ENCODE measurements around the gene S100A10. TPM values are rescaled to one million over a fixed set of nuclear protein-coding genes. Genes with fewer than 3 reads are reported as not detected.

Gene S100A10
- total and polyA plus RNA-seq, 2 experiments from 2014 or later: 408 to 3,367 TPM

- no peak for TF ChIP-seq EZH2phosphoT487 (IDR thresholded peaks at IDR 0.05; ENCODE audit: low read depth, severe bottlenecking, unreplicated experiment)
- TF ChIP-seq, protein P1, sequence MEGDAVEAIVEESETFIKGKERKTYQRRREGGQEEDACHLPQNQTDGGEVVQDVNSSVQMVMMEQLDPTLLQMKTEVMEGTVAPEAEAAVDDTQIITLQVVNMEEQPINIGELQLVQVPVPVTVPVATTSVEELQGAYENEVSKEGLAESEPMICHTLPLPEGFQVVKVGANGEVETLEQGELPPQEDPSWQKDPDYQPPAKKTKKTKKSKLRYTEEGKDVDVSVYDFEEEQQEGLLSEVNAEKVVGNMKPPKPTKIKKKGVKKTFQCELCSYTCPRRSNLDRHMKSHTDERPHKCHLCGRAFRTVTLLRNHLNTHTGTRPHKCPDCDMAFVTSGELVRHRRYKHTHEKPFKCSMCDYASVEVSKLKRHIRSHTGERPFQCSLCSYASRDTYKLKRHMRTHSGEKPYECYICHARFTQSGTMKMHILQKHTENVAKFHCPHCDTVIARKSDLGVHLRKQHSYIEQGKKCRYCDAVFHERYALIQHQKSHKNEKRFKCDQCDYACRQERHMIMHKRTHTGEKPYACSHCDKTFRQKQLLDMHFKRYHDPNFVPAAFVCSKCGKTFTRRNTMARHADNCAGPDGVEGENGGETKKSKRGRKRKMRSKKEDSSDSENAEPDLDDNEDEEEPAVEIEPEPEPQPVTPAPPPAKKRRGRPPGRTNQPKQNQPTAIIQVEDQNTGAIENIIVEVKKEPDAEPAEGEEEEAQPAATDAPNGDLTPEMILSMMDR (IDR thresholded peaks at IDR 0.05; ENCODE audit: poor library complexity): peak; percentile 53
- peaks cover 8% of the 10 kb centered on the region for H3K4me1 ChIP-seq (ENCODE audit: insufficient read depth)
- H3K27me3 ChIP-seq: no peaks in the 10 kb centered on the region
- no peak overlapping the region for H3K27ac ChIP-seq
- no peak overlapping the region for H3K4me2 ChIP-seq
- no peaks in the 10 kb centered on the region for H3K9me2 ChIP-seq (replicated peaks; ENCODE audit: insufficient read depth)
- no peaks in the 10 kb centered on the region for H4K20me1 ChIP-seq (ENCODE audit: insufficient read depth, poor library complexity, severe bottlenecking)
- WGBS (ENCODE audit: low lambda C conversion rate, missing lambda C conversion rate): 17% methylated on average over 3 of the region's 3 CpGs
- H2AFZ ChIP-seq: no peak overlapping the region
- H3K4me3 ChIP-seq: no peak overlapping the region
- H3K36me3 ChIP-seq (replicated peaks; ENCODE audit: insufficient read depth, low read depth): no peaks in the 10 kb centered on the region
- DNase-seq (ENCODE audit: low spot score): peak; percentile 73
- H3K9me3 ChIP-seq (ENCODE audit: low read depth): no peaks in the 10 kb centered on the region
- no peaks in the 10 kb centered on the region for H3K79me2 ChIP-seq
Measured at GRCh38 chr1:152013664-152014237, 20.1 kb upstream of the S100A10 start.

DNA sequence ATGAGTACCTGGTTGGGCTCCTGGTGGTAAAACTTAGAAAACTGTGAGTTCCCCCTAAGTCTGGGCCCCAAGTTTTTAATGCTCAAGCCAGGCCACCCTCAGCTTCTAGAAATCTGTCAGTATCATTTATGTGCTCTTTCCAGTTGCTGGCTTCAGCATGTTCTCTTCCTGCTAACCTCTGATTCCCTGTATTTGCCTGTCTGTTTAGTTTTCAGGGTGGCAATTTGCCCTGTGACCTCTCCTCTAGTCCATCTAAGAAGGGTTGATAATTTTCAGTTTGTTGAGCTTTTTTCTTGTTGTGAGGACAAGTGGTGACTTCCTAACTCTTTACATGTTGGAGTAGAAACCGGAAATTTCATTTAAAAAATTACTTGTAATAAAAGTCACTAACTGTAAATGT, 16.0 kb upstream of the S100A10 start:
- no peaks in the 10 kb centered on the region for H3K9me2 ChIP-seq (replicated peaks; ENCODE audit: insufficient read depth)
- H3K79me2 ChIP-seq: no peaks in the 10 kb centered on the region
- H3K4me2 ChIP-seq: no peak overlapping the region
- 70% methylated on average over 1 of the region's 1 CpG for WGBS (ENCODE audit: low lambda C conversion rate, missing lambda C conversion rate)
- no peak for DNase-seq (ENCODE audit: low spot score)
- no peak overlapping the region for H3K4me3 ChIP-seq
- H3K27ac ChIP-seq: no peak overlapping the region
- no peak for TF ChIP-seq EZH2phosphoT487 (IDR thresholded peaks at IDR 0.05; ENCODE audit: low read depth, severe bottlenecking, unreplicated experiment)
- TF ChIP-seq EZH2 (IDR thresholded peaks at IDR 0.05; ENCODE audit: borderline replicate concordance): no peak
- TF ChIP-seq, protein P1 (IDR thresholded peaks at IDR 0.05; ENCODE audit: poor library complexity): no peak
- no peaks in the 10 kb centered on the region for H3K27me3 ChIP-seq
- no peaks in the 10 kb centered on the region for H3K9me3 ChIP-seq (ENCODE audit: low read depth)
- peaks cover 8% of the 10 kb centered on the region for H3K4me1 ChIP-seq (ENCODE audit: insufficient read depth)
- peak overlapping the region; percentile 37 for H2AFZ ChIP-seq
- H3K36me3 ChIP-seq (replicated peaks; ENCODE audit: insufficient read depth, low read depth): no peaks in the 10 kb centered on the region
- no peaks in the 10 kb centered on the region for H4K20me1 ChIP-seq (ENCODE audit: insufficient read depth, poor library complexity, severe bottlenecking)

- Histone ChIP-seq H3K4me1 (ENCODE audit: insufficient read depth) (peaks cover 10% of the 10 kb centered on the region), H3K36me3 (replicated peaks; ENCODE audit: insufficient read depth, low read depth) (no peaks in the 10 kb centered on the region), H3K79me2 (no peaks in the 10 kb centered on the region), H3K27ac (no peak overlapping the region), H3K27me3 (no peaks in the 10 kb centered on the region), H2AFZ (no peak overlapping the region), H3K4me2 (no peak overlapping the region), H3K9me3 (ENCODE audit: low read depth) (no peaks in the 10 kb centered on the region), H4K20me1 (ENCODE audit: insufficient read depth, poor library complexity, severe bottlenecking) (no peaks in the 10 kb centered on the region), H3K4me3 (no peak overlapping the region), H3K9me2 (replicated peaks; ENCODE audit: insufficient read depth) (no peaks in the 10 kb centered on the region)
- WGBS (ENCODE audit: low lambda C conversion rate, missing lambda C conversion rate): 56% methylated on average over 2 of the region's 2 CpGs
- TF ChIP-seq, protein P1 (IDR thresholded peaks at IDR 0.05; ENCODE audit: poor library complexity): no peak
- TF ChIP-seq EZH2 (IDR thresholded peaks at IDR 0.05; ENCODE audit: borderline replicate concordance): no peak
- TF ChIP-seq EZH2phosphoT487 (IDR thresholded peaks at IDR 0.05; ENCODE audit: low read depth, severe bottlenecking, unreplicated experiment): no peak
- DNase-seq (ENCODE audit: low spot score): no peak
Measured at GRCh38 chr1:152007047-152007446, 13.4 kb upstream of the S100A10 start.

Measured in hepatocyte (in vitro differentiated cells).